ENCODE results near the gene IGSF21.
"Not testable (repeated sequence)": the region's sequence is repeated elsewhere in the genome, so short reads cannot be mapped to it uniquely, and the experiment has no call there.

Gene IGSF21

DNA sequence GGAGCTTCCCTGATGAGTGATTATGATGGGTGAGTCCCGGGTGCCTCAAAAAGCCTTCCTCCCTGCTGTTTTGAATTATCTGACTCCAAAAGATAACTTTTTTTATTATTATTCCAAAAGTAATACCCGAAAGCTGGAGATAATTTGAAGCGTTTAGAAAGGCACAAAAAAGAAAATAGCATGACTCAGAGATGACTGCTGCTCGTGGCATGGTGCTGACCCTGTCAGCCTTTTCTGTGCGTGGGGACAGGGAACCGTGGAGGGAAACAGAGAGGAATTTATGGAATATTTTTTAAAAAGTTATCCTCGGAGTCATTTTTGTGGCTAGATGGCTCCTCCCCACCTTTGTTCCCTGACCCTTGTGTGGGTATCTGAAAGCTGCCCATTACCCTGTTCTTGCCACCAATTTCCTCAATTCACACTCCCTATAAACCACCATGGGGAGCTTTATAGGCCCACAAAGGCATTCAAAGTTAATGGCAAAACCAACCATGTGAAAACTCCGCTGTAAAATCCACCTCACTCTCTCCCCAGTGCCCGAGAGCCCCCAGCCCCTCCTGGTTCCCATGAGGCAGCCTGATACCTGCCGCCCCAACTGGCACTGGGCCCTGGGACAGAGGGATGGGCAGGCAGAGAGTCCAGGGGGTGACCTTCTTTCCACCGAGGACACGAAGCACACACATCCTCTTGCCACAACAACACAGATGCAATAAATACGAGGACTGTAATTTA lies 37.5 kb downstream of the IGSF21 start:
- FAIRE-seq (peak; percentile 25), DNase-seq (ENCODE audit: low spot score) (no peak)

GRCh38 chr1:18145851-18146618 lies 38.4 kb downstream of the IGSF21 start:
- no peak for DNase-seq (ENCODE audit: low spot score)

DNA sequence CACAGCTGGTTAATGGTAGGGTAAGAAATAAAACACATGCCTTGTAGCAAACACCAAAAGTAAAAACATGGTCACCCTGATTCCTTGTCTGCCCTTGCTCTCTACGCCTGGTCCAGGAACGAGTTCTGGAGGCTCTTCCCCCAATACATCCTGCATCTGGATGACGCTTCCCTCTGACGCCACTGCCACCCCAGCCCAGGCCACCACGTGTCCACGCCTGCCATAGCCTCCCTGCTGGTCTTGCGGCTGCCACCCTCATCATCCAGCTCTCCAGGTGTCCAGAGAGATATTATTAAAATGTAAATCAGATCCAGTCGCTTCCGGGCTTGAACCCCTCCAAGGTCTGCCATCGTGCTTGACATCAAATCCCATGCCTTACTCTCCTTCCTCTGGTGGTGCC lies 39.3 kb downstream of the IGSF21 start:
- DNase-seq (ENCODE audit: low spot score) (no peak), FAIRE-seq (no peak)

More at GRCh38 chr1:18145851-18146618, 38.4 kb downstream of the IGSF21 start:
- FAIRE-seq = no peak

DNA sequence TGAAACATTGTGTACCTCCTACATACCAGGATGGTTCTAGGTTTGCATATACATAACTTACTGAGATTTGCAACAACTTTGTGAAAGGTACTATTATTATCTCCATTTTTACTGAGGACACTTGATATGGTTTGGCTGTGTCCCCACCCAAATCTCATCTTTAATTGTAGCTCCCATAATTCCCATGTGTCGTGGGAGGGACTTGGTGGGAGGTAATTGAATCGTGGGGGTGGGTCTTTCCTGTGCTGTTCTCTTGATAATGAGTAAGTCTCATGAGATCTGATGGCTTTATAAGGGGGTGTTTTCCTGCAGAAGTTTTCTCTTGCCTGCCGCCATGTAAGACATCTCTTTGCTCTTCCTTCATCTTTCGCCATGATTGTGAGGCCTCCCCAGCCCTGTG lies 40.1 kb downstream of the IGSF21 start:
- FAIRE-seq (no peak), DNase-seq (ENCODE audit: low spot score) (no peak)

DNA sequence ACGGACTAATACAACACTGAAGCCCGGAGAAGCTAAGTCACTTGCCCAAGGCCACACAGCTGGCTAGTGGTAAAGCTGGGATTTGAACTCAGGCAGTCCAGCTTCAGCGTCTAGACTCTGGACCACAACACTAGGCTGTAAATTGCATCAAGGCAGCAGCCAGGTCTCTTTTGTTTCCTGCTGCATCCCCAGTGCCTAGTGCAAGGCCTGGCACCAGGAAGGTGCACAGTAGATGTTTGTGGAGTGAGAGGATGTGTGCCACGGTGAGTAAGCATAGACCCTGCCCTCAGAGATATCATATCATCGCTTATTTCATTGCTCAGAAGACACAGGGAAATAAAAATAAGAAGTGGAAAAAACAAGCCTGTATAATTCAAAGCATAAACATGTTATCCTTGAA lies 40.9 kb downstream of the IGSF21 start:
- DNase-seq (ENCODE audit: low spot score) (peak; percentile 8), FAIRE-seq (no peak)

DNA sequence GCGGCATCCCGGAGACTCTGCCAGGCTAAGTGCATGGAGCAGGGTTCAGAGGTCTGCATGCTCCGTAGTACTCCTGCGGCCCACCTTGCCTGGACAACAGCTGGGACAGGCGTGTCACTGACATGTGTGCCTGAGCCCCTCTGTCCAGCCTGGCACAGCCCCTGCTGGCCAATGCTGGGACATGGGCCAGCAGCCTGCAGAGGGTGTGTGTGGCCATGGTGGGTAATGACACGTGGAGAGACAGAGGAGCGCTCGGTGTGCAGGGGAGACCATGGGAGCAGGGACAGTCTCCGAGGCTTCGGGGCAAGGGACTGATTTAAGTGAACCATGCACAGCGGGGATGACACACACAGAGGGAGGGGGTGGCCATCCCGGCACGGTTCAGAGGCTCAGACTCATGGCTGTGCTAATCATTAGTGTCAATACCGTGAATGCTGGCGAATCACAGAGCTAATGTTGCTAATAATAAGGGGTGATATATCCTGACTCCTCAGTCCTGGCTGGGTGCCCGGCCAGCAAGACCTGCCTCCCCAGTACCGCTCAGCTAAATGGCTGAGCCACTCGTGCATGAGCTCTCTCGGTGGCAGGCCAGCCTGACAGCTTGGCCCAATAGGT lies 41.5 kb downstream of the IGSF21 start:
- peak; percentile 82 for DNase-seq (ENCODE audit: low spot score)
- peak; percentile 86 for FAIRE-seq

GRCh38 chr1:18151436-18152122 lies 44.0 kb downstream of the IGSF21 start:
- DNase-seq (ENCODE audit: low spot score) (peak; percentile 42), FAIRE-seq (no peak)

DNA sequence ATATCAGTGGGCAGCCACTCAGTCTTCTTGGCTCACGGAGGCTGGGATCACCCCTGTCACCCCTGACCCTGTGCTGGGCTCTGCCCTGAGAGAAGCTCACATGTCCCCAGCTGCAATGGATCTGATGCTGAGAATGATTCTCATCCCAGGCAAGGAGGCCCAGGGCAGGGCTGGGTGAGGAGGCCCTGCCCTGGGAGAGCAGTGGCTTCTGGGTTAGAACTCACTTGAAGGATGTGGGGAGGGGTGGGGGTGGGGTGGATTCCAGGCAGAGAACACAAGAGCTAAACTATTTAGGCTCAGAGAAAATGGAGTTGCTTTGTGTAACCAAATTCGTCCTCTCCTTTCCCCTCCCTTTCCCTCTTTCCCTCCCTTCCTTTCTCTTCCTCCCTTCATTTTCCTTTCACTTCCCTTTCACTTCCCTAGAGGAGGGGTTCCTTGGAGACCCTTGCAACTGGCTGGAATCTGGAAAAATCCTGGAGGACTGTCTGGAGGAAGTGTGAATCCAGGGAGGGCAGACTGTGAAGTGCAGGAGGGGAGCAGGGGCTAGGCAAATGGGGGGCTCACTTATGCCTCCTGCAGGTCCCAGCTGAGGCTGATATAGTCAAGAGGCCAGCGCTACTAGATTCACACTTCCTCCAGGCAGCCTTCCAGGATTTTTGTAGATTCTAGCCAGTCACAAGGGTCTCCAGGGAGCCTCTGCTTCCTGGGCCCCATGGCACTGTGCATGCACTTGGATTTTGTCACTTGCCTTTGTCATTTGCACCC lies 47.0 kb downstream of the IGSF21 start:
- DNase-seq (ENCODE audit: low spot score) (no peak), FAIRE-seq (no peak)

DNA sequence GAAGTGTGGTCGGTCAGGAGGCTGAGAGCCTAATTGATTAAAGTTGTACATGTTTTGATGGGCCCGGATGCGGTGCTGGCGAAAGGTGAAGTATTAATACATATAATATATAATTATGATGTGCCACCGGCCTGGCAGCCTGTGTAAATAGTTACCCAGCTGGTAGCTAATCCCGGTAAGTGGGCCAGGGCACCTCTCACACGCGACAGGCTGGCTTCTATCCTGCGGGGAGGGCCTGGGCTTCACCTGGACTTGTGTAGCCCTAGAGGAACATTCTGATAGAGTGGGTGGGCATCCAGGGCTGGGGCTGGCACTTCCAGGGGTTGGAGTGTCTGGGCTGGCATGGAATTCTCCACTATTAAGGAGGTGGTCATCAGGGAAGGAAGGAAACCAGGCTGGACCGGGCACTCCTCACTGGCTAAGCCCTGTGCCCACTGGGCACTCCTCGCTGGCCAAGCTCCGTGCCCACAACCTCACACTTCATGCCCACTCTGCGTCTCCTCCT lies 48.3 kb downstream of the IGSF21 start:
- FAIRE-seq (no peak), DNase-seq (ENCODE audit: low spot score) (no peak)

DNA sequence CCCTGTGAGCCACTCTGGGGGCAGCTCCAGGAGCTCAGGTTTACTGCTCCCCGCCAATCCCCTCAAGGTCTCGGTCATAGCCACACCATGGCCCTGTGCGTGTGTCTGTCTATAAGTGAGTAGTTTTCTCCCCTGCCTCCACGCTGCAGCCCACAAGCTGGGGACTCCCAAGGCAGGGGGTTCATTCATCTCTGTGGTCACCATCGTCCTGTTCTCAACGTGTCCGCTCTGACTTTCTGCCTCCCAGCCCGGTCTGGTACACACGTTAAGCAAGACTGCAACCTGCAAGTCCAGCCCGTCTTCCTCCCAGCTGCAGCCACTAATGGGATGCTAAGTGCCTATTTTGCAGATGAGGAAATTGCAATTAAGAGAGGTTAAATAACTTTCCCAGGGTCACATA lies 49.8 kb downstream of the IGSF21 start:
- no peak for DNase-seq (ENCODE audit: low spot score)
- FAIRE-seq = no peak

DNA sequence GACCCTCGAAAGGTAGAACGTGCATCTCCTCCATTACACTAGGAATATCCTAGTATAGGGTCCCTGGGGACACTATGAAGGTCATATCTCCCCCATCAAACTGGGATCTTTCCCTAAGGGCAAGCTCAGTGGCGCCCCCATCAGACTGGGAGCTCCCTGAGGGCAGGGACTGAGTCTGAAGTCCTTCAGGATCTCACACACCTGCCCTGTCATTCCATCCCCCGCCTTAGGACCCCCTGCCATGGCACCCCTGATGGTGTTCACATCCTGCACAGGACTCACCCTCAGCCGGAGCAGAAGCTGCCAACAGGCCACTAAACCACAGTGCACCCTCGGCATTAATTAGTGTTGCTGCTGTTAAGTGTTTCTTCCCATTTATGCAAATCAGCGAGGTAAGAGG lies 50.4 kb downstream of the IGSF21 start:
- DNase-seq (ENCODE audit: low spot score) (no peak), FAIRE-seq (no peak)

DNA sequence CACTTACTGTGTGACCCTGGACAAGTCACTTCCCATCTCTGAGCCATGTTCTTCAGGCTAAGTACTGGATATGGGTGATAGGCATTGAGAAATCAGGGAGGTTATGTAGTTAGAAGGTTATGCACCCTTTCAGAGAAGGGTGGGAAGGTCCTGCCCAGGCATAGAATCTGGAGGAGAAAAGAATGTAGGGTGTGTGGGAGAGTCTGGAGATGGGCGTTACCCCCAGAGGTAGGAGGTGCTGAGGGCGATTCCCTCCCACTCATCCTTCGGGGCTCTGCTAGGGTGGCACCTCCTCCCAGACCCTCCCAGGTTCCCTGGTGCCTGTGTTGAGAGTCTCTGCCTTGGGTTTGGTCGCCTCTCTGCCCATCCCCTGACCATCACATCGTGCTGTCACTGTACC lies 51.1 kb downstream of the IGSF21 start:
- FAIRE-seq = no peak
- no peak for DNase-seq (ENCODE audit: low spot score)

DNA sequence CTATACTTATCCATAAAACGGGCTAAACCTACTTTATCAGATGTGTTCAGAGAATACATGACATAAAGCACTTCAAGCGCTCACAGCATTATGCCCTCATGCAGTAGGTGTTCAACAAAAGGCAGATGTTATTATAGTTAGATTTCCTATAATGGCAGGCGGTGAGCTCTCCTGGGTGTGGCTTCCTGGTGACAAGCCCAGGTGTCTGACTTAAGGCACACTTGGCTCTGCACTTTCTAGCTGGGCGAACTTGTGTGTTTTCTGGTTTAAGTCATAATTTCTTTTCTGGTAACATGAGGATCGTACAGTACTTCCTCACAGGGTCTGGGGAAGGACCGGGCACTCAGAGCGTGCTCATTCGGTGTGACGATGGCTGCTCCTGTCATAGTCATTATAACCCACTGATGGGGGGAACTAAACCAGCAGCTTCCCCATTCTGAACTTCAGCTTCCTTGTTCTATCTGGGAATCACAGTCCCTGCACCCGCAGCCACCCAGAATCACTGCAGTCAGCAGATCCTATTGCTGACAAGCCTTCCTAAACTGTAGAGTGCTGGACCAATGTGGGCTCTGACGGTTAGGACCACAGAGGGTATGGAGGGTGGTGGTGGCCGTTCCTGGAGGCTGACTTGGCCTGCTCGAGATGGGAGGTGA lies 52.8 kb downstream of the IGSF21 start:
- FAIRE-seq (no peak), DNase-seq (ENCODE audit: low spot score) (no peak)

DNA sequence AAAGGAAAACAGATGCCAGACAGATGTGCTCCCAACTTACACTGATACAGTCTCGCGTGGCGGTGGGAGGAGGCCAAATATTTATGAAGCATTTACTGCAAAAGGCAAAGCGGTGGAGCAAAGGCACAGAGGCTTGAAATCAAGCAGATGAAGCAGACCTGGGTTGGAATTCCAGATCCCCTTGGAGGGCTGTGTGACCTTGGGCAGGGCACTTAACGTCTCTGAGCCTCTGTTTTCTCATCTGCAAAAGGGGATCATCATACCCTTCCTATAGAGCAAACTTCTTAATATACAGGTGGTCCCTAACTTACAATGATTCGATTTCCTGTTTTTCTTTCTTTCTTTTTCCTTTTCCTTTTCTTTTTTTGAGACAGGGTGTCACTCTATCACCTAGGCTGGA lies 54.1 kb downstream of the IGSF21 start:
- DNase-seq (ENCODE audit: low spot score) (no peak), FAIRE-seq (no peak)

DNA sequence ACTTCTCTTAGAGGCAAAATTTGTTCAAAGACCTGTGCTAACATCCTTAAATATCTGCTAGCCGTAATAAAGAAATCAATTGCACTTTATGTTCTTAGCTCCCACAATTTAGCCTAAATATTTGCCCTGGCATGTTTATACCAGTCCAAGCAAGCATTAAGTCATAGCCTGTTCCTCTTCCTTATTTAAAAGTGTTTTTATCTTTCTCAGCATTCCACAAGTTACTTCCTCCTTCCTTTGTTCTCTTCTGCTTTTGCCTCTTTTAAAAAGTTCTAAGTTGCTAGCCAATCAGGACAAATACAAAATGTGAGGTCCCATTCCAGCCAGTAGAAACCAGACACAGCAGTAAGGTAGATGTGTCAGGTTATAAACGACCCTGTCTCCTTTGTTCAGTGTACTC lies 58.0 kb downstream of the IGSF21 start:
- not testable (repeated sequence) for DNase-seq (ENCODE audit: low spot score); FAIRE-seq

GRCh38 chr1:18166341-18166740 lies 58.7 kb downstream of the IGSF21 start:
- DNase-seq (ENCODE audit: low spot score) (no peak), FAIRE-seq (no peak)

DNA sequence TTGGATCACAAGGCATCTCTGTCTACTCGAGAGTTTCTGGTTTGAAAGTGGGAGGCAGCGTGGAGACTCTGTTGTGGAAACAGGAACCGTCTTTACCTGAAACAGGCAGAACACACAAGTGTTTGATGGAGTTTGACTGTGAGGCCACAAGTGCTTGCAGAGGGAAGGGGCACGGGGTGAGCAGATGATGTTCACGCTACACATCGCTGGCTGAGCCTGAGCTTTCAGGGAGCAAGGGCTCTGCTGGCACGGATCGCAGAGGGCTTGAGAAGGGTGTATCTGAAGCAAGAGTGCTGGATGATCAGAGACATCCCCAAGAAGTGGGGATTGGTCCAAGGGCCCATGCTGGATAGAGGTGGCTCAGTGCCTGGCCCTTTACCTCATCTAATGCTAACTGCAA lies 59.3 kb downstream of the IGSF21 start:
- FAIRE-seq = no peak
- no peak for DNase-seq (ENCODE audit: low spot score)

DNA sequence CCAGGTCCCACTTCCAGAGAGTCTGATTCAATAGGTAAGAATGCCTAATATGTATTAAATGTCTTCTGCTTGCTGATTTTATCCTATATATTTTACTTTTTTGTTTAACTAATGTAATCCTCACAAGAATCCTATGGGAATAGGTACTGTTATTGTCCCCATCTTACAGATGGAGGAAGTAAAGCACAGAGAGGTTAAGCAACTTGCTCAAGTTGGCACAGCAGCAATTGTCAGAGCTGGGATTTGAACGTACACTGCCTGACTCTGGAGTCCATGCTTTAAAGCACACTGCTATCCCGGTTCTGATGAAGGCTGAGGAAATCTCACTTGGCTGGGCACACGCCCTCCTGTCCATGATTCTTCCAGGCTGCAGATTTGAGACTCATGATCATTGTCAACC lies 62.8 kb downstream of the IGSF21 start:
- no peak for FAIRE-seq
- DNase-seq (ENCODE audit: low spot score) = no peak

- DNase-seq (ENCODE audit: low spot score) (no peak), FAIRE-seq (no peak)
Measured at GRCh38 chr1:18174037-18174436, 66.4 kb downstream of the IGSF21 start.

GRCh38 chr1:18175051-18175450 lies 67.5 kb downstream of the IGSF21 start:
- FAIRE-seq (no peak), DNase-seq (ENCODE audit: low spot score) (no peak)

Measured in RCC 7860 (cell line).